Measurements from ENCODE around the gene UNC13D. TPM values are rescaled to one million over a fixed set of nuclear protein-coding genes. Genes with fewer than 3 reads are reported as not detected.

The UNC13D gene
- total and polyA plus RNA-seq, 9 of the 15 experiments (the other 6 are each of a cell fraction or from before 2014, with no cell fraction given): 0.86 to 244 (median 69.2) TPM

GRCh38 chr17:75855310-75856061 is 11.3 kb upstream of the UNC13D start, which contains the start of gene WBP2 (continued):
- peak; percentile 31; the same call in 1 of the 2 replicates for TF ChIP-seq ZBTB2 (IDR thresholded peaks at IDR 0.05)
- no peak; the same call in 1 of the 2 replicates for TF ChIP-seq ZNF583 (CRISPR knock-in tag; IDR thresholded peaks at IDR 0.05)
- TF ChIP-seq E2F1 (CRISPR knock-in tag; IDR thresholded peaks at IDR 0.05): peak; percentile 25; the same call in 1 of the 2 replicates
- peak; percentile 18 to 24; a peak in 1 of 4 replicates for TF ChIP-seq TBL1XR1 (IDR thresholded peaks at IDR 0.05; ENCODE audit: low read length in 2 of 2)
- no peak for TF ChIP-seq PPARD (CRISPR knock-in tag; IDR thresholded peaks at IDR 0.05)
- peak; percentile 93; the same call in 1 of the 2 replicates for TF ChIP-seq ZNF644 (tag; IDR thresholded peaks at IDR 0.05; ENCODE audit: low read depth)
- TF ChIP-seq RFX1 (IDR thresholded peaks at IDR 0.05): no peak
- TF ChIP-seq, protein P1, sequence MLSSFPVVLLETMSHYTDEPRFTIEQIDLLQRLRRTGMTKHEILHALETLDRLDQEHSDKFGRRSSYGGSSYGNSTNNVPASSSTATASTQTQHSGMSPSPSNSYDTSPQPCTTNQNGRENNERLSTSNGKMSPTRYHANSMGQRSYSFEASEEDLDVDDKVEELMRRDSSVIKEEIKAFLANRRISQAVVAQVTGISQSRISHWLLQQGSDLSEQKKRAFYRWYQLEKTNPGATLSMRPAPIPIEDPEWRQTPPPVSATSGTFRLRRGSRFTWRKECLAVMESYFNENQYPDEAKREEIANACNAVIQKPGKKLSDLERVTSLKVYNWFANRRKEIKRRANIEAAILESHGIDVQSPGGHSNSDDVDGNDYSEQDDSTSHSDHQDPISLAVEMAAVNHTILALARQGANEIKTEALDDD (IDR thresholded peaks at IDR 0.05): no peak; the same call in 1 of the 2 replicates
- TF ChIP-seq HNRNPUL1 (IDR thresholded peaks at IDR 0.05; ENCODE audit: low read length): no peak
- no peak for TF ChIP-seq ARID3A (IDR thresholded peaks at IDR 0.05; ENCODE audit: borderline replicate concordance, low read depth, low read length)
- no peak for TF ChIP-seq HMG20B (CRISPR knock-in tag; IDR thresholded peaks at IDR 0.05)
- no peak for TF ChIP-seq NFATC3 (IDR thresholded peaks at IDR 0.05)
- TF ChIP-seq FOXK1 (CRISPR knock-in tag; IDR thresholded peaks at IDR 0.05; ENCODE audit: borderline replicate concordance): 0 out of 2 replicates have a peak, but pooled peaks have one; percentile 49
- TF ChIP-seq, protein P2, sequence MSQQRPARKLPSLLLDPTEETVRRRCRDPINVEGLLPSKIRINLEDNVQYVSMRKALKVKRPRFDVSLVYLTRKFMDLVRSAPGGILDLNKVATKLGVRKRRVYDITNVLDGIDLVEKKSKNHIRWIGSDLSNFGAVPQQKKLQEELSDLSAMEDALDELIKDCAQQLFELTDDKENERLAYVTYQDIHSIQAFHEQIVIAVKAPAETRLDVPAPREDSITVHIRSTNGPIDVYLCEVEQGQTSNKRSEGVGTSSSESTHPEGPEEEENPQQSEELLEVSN (IDR thresholded peaks at IDR 0.05; ENCODE audit: borderline replicate concordance in 1 of 2, extremely low read depth in 1 of 2, insufficient read depth in 1 of 2, insufficient read length in 1 of 2, low read depth in 1 of 2, low read length in 1 of 2, poor library complexity in 1 of 2, severe bottlenecking in 1 of 2): peak; percentile 66 to 70
- peak; percentile 98 for TF ChIP-seq ZNF766 (CRISPR knock-in tag; conservative IDR thresholded peaks at IDR 0.05)
- TF ChIP-seq GATAD2B (IDR thresholded peaks at IDR 0.05; ENCODE audit: borderline replicate concordance): no peak
- peak in 1 of 2 experiments; percentile 42; a peak in 2 of 4 replicates for TF ChIP-seq TEAD1 (CRISPR knock-in tag; IDR thresholded peaks at IDR 0.05)
- no peak; the same call in 1 of the 2 replicates for TF ChIP-seq ZNF175 (CRISPR knock-in tag; IDR thresholded peaks at IDR 0.05; ENCODE audit: low read depth)
- TF ChIP-seq JUNB (CRISPR knock-in tag; conservative IDR thresholded peaks at IDR 0.05): no peak; the same call in 1 of the 2 replicates
- TF ChIP-seq CREBBP (IDR thresholded peaks at IDR 0.05; ENCODE audit: low read depth, low read length): no peak
- no peak for TF ChIP-seq ARHGAP35 (IDR thresholded peaks at IDR 0.05; ENCODE audit: partially characterized antibody)
